HG02623 (cell line): ENCODE results near the gene MARCHF4.

Source experiments
- ATAC-seq: cut with Tn5 transposase; IDR thresholded peaks from one replicate; pipeline ENCODE4 v1.9.1; 2021; ENCODE audit warnings: moderate library complexity; ENCODE audit not compliant: unreplicated experiment

The MARCHF4 gene, protein sequence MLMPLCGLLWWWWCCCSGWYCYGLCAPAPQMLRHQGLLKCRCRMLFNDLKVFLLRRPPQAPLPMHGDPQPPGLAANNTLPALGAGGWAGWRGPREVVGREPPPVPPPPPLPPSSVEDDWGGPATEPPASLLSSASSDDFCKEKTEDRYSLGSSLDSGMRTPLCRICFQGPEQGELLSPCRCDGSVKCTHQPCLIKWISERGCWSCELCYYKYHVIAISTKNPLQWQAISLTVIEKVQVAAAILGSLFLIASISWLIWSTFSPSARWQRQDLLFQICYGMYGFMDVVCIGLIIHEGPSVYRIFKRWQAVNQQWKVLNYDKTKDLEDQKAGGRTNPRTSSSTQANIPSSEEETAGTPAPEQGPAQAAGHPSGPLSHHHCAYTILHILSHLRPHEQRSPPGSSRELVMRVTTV

DNA sequence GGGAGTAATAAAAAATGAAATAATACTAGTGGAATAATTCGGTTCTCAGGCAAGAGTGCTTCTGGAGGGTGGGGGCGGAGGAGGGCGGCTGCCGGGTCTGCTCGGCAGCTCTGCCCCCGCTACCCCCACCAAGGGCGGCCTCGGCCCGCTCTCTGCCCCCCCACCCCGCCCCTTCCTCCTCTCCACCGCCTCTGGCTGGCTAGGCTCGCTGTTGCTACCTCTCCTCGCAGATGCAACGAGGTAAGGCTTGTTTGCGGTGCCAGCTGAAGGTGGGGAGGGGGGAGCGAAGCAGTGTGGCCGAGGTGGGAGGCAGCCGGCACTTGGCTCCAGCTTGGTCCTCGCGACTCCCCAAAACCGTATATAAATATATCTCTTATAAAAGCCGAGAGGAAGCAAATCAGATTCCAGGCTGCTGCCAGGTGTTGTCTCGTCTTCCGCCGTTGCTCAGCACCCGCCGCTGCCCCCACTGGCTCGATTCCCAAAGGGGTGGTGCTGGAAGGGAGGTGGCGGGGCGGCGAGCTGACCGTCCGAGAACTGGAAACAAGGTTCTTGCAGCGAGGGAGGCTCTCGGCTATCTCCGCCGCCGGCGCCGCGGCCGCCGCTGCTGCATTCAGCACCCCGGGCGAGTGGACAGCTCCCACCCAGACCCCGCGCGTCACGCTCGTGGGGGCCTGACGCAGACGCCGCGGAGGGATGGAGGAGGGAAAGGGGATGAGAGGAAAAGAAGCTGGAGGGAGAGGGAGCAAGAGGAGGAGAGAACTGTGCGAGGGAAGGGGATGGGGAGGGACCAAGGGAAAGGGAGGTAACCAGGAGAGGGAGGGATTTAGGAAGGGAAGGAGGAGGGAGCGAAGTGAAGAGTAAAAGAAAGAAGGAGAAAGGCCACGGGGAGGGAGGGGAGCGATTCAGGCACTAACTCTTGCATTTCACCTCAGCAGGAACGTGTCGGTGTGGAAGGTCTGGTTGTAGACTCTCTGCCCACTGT is at the start of gene MARCHF4:
MARCHF4 (minus strand) TSS at position 763 of the 982 bp plus-strand sequence. CDS start 2,223 bp downstream, outside the sequence.
- no peak for ATAC-seq

DNA sequence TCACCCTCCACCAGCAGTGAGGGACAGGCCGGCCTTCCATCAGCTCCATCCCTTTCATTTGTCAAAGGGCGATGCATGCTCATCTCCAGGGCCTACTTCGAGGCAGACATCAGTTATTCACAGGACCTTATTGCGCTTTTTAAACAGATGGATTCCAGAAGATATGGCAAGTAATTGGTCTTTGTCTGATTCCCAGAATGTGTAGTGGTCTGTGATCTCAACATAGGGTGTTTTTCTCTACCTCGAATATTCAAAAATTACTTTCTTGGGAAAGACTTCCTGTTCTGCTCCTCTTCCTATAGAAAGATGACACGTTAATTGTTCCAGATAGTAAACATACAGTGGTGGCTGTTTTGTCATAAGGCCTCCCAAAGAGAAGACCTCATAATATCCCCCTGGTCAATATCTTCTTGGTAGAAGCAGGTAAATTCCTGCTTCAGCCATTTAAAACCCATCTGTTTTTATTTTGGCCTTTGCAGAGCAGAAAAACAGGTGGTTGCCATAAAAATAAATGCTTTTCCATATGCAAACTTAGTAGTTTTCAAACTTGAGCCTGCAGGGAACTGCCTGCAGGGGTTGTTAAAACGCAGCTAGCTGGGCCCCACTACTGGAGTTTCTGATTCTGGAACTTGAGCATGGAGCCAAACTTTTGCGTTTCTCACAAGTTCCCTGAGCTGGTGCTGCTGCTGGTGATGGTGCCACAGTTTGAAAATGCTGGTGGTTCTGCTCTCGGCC is 48.3 kb upstream of the MARCHF4 start:
- no peak for ATAC-seq

DNA sequence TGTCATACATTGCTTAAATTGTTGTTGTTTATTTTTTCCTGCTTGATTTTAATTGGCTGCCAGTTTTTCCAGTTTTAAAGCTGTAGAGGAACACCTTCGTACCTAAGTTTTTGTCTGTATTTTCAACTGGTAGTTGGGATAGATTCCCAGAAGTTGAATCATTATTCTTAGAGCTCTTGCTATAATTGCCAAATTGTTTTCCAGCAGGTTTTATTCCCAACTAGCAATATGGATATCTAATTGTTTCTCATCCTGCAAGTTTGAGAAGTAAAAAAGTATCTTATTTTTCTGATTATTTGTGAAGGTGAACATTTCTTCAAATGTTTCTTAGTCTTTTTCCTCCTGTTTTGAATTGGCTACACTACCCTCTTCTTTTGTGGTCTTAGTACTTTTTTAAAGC is 46.7 kb upstream of the MARCHF4 start:
- no peak for ATAC-seq

DNA sequence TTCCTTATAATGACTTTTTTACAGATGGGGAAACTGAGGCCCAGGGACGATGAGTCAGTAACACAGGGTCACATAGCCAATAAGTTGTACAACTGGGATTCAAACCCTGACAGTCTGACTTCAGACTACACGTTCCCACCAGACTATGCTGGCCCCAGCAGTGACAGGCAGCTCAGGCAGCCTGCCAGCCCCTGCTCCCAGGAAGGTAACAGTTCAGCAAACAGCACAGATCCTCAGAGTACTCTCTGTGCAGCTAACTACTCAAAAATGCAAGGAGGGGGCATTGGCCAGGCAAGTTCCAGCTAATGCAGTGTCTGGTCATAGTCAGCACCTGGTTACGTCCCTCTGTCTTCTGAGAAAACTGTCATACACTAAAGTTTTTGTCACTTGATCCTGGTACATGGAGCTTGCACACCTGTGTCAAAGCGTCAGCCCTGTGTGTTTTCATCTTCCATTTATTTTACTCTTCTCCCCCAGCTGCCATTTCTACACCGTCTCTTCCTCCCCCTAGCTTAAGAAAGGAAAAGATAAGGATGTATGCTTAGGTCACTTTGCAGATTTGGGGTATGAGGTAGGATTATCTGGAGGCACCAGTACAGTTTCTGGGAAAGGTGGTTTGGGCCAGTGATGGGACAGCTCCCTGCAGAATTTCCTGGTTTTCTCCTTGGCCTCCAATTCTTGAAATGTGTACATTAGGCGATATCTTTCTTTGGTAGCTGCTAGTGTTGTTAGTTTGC is 44.5 kb upstream of the MARCHF4 start:
- no peak for ATAC-seq

DNA sequence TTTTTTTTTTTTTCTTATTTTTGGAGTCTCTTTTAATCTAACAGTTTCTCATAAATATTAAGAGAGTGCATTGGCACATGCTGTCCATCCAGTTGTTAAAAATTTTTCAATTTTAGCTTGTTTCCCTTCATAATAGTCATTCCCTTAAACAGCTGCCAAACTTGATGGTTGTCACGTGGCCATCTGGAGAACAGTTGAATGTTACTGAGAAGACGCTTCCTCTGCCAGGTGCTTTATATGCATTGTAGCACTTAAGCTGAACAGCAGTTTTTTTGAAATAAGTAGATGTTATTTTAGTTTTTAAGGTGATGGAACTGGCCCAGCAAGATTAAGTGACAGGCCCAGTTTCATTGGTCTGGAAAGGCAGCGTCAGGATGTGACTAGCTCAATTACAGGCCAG is 43.3 kb upstream of the MARCHF4 start:
- ATAC-seq: no peak

DNA sequence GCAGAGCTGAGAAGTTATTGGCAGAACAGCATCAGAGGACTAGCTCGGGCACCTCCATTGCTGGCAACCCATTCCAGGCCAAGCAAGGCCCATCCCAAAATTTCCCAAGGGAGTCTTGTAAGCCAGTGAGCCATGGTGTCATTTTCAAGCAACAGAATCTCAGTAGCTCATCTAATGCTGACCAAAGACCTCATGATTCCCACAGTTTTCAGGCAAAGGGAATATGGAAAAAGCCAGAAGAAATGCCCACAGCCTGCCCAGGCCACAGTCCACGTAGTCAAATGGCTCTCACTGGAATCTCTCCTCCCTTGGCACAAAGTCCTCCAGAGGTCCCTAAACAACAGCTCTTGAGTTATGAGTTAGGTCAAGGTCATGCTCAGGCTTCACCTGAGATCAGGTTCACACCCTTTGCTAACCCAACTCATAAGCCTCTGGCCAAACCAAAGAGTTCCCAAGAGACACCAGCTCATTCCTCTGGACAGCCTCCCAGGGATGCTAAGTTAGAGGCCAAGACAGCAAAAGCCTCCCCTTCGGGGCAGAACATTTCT is 42.6 kb upstream of the MARCHF4 start:
- ATAC-seq: no peak

DNA sequence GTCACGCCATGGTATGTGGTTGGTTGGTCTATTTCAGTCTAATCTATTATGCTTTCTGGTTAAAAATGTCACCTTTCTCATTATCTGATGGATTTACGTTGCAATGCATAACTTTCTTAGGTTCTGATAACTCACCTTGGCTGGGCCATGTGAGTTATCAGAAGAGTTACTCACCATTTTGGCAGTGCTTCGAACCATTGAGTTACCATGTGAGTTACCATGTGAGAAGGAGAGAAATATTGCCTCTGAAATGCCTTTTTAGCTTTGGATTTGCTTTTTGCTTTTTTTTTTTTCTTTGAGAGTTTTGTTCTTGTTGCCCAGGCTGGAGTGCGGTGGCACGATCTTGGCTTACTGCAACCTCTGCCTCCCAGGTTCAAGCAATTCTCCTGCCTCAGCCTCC is 41.6 kb upstream of the MARCHF4 start:
- ATAC-seq: no peak

DNA sequence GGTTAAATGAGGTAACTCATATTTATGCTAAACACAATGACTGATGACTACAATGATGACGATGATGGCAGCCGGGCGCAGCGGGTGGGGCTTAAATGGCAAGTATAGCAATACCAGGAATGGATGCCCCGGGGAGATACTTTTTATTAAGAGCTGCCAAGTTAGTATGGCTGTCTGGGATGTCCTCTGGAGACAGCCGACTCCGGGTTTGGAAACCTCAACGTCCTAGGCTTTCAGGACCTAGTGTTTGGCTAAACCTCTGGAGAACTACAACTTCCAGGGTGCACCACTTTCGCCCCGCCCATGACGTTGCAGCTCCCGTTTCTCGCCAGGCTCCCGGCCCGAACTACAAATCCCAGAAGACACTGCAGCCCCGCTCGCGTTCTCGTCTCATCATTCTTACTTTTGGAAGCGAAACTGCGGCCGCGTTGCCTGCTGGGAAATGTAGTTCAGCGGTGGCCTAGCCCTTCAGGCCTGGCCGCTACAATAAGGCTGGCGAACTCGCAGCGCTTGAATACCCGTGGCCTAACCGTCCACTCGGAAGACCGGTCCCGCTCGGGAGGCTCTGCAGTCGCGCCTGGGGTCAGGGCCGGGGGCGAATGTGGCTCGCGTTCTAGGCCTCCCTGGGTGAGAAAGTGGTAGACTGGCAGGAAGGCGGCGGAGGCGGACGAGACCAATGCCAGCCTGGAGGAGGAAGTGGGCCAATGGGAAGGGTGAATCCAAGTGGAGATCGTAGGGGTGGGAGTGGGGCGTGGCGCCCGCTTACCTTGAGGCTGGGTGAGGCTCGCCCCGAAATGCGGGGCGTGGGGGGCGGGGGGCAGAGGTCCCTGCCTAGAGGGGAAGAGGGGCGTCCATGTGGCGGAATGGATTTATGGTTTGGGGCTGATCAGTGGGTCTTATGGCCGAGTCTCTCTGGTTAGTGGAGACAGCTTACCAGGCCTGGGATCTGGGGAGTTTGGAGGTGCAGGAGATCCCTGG is 40.0 kb upstream of the MARCHF4 start, which contains the start of gene SMARCAL1:
SMARCAL1 (plus strand) TSS at position 463 of the 978 bp plus-strand sequence. CDS start 2,221 bp downstream, outside the sequence.
- peak; percentile 91 for ATAC-seq

DNA sequence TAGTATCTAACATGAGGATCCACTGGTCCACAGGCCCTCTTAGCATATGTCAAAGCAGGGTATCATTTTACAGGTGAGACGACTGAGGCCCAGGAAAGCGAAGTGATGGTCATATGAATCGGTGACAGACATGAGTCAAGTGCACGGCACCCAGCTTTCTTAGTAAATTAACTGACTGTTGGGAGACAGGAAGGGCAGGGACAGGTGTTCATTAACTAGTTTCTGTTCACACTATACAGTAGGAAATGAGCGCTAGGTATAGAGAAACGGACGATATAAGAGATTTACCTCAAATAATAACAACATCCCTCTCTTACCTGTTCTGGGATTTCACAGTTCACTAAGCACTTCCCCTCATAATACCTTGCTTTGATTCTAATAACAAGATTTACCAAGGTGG is 38.3 kb upstream of the MARCHF4 start:
- no peak for ATAC-seq

DNA sequence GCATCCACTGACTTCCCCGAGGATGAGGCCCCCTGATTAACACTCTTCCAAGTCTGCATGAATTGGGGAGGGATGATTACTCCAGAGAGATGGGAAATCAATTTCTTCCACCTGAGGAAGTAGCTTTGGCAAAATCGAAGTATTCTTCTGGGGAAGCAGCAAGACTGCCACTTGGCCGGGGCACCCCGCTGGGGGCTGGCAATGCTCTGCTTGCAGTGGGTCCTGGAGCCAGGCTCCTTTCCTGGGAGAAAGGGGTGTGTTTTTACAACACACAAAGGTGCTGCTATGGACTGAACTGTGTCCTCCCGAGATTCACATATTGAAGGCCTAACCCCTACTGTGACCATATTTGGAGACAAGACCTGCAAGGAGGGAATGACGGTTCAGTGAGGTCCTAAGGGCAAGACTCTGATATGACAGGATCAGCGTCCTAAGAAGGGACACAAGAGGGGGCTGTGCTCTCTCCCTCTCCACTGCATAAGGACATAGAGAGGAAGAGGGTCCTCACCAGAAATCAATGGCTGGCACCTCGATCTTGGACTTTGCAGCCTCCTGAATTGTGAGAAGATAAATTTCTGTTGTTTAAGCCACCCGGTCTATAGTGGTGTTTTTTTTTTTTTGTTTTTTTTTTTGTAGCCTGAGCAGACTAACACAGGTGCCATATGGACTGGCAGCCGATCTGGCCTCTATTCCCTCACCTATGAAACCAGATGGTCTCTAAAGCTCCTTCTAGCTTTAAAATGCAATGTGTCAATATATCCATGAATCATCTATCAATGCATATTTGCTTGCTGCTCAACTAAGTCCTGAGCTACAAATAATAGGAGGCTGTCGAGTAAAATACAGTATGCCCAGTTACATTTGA is 36.4 kb upstream of the MARCHF4 start:
- no peak for ATAC-seq

DNA sequence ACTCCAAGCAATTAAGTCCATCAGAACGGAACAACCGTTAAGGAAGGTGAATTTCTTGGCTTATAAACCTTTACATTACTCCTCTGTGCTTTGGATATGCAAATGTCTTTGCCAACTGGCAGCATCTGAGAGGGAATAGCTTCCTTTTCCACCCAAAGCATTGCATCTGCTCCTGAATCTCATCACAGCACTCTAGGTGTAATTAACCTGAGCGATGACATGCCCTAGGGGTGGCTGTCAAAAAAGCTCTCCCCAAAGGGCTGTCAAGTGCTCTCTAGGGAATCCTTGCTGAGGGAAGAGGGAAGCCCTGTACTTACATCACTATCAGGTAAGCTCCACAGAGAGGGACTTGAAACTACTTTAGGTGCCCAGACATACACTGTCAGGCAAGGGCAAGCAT is 34.5 kb upstream of the MARCHF4 start:
- no peak for ATAC-seq

DNA sequence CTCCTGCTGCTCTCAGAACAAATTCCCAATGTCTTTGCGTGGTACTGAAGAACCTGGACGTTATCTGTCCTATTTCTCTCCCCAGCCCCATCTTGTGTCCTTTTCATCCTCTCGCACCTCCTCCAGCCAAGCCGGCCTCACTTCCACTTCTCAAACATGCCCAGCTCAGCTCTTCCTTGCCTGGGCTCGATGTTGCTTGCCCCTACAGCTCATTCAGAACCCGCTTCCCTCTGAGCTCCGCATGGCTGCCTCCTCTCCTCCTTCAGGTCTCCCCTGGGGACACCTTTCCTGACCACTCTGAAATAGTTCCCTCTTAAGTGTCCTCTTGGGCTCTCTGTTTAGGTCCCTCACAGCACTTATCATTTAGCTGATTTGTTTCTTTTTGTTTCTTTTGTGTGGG is 33.3 kb upstream of the MARCHF4 start:
- ATAC-seq: no peak

DNA sequence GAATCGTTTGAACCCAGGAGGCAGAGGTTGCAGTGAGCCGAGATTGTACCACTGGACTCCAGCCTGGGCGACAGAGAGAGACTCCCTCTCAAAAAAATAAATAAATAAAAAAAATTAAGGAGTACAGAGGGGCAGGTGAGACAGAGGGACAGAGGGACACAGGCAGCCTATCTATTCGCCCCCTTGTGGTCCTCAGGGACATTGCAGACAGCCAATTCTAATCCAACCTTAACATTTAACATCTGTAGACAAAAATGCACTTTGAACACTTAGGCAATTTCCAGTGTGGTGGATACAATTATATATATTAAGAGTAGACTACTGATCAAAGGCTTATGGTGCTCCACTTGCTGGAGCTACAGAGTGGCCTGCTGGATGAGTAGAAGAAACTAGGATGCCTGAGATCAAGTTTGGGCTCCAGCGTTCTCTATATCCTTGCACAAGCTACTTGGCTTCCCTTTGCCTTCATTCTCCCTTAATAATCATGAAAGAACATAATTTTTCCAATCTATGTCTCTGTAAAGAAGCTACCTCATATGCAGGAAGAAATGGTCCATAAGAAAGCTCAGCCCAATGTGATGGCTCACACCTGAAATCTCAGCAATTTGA is 31.8 kb upstream of the MARCHF4 start:
- no peak for ATAC-seq

DNA sequence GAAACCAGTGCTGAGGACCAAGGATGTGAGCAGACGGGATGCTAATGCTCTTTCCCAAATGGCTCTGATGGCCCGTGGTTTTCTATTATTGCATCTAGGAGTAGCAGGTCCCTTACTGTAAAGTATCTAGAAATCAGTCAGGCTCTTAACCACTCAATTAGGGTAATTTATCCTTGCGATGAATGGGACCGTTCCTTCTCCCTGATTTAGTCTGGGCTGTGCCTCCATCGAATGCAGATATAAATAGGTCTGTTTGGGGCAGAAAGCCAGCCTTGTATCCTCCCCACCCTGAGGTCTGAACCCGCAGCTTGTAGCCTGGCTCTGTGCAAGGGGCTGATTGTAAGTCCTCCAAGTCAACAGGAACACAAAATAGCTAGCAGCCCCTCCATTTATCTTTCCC is 30.5 kb upstream of the MARCHF4 start:
- ATAC-seq: no peak

DNA sequence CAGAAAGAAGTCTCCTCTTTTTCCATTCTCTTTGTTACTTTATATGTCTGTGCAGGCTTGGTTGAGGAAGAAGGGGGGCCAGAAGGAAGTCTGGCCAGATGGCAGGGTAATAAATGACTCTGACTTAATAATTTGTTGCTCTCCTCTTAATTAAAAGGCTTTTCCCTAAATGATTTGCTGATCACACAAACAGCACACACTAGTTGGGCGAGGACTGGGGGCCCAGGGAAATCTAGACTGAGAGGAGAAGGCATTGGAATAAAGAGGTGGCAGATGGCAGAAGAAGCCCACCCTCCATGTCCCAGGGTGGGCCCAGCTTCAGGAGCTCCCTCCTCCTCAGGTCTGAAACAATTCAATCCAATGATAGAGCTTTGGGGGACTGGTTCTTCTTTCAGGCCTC is 27.3 kb upstream of the MARCHF4 start:
- no peak for ATAC-seq

DNA sequence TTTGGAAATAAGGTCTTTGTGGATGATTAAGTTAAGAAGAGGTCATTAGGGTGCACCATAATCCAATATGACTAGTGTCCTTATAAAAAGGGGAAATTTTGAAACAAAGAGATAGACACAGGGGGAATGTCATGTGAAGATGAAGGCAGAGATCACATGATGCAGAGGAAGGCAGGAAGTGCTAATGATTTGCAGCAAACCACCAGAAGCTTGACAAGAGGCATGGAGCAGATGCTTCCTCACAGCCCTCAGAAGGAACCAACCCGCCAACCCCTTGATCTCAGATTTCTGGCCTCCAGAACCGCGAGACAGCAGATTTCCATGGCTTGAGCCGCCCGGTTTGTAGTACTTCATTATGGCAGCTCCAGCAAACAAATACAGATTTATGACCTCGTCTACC is 22.6 kb upstream of the MARCHF4 start:
- no peak for ATAC-seq
